DLD1 (cell line): ENCODE results near the gene LRSAM1.

ENCODE experiments used
- in situ Hi-C: cut with HindIII; loops from 2 replicates; pipeline ENCODE4 v1.10.0; 2017; ENCODE audit warnings: low sequenced_read_pairs

Gene LRSAM1

DNA sequence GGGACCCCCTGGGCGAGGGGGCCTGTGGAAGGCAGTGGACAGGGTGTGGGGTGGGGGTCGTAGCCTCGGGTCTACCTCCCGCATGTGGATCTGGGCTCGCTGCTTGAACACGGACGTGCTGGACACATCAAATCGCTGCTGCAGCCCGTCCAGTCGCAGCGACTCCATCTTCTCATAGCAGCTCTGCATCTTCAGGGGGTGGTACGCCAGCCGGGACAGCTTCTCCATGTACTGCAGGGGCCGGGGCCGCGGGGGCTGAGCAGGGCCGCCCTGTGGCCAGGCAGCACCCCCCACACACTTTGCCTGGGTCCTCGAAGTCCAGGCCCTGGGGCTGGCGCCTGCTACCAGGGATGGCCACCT is 57.6 kb downstream of the LRSAM1 start:
- in situ Hi-C loops, result no loop called here

GRCh38 chr9:127509261-127509954 is 58.1 kb downstream of the LRSAM1 start:
- in situ Hi-C loops, result no loop called here

GRCh38 chr9:127509955-127510299 is 58.6 kb downstream of the LRSAM1 start:
- in situ Hi-C loops, result no loop called here

DNA sequence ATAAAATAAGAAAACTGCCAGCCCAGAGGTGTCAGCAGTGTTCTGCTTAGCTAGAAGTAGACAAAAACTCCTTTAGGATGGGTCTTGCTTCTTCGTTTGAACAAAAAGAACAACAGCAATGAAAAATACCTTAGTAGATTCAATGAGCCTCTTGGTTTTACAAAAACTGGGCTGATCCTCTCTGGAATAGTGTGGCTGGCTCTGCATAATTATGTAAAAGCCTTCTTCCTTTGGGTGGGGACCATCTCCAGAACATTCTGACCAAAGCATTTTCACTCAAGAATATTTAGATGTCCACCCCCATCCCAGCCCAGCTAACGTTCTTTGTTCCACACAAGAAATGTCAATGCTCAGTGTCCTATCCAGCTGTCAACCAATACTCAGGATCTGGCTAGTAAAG is 63.2 kb downstream of the LRSAM1 start:
- in situ Hi-C loops, result no loop called here

- in situ Hi-C loops, result no loop called here
Measured at GRCh38 chr9:127516835-127517607, 65.7 kb downstream of the LRSAM1 start.

DNA sequence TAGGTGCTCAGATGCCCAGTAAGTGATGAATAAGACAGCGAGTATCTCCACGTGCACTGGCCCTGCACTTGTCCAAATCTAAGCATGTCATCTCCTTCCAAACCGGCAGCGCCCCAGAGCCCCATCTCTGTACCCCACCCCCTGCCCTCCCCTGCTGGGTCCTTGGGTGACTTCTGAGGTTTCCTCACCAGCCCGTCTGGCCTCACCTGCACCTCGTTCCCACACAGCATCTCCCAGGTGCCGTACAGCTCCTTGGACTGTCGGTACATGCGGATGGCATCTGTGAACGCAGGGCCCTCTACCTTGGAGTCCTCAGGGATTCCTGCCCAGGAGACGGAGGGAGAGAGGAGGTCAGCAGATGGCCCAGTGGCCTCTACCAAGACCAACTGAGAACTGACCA is 66.3 kb downstream of the LRSAM1 start:
- in situ Hi-C loops, result no loop called here

DNA sequence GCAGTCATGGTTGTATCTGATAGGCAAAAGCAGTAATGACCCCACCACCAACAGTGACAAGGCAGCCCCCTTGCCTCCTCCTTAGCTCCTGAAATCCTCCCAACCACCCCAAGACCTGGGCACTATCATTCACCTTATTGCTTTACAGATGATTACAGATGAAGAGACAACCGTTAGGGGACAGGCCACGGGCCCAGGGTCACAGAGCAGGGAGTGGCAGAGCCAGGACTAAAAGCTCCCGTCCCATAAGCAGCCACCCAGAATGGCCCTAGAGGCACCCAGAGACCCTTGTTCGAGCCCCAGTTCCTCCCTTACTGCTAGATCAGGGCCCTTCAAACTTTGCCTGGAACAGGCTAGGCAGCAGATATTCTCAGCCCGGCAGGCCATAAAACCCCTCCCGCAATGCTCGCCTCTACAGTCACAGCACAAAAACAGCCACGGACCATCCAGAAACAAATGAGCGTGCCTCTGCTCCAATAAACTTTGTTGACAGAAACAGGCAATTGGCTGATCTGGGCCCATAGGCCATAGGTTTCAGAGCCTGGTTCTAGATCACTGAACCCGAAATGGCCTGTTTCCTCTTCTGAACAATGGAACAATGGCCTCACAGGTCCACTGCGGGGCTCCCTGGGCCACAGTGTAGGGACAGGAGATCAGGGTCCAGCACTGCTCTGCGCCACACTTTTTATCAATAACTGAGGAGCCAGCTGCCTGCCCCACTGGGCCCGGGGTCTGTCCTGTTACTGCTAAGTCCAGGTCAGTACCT is 67.0 kb downstream of the LRSAM1 start:
- in situ Hi-C loops, result no loop called here

GRCh38 chr9:127519301-127520166 is 68.2 kb downstream of the LRSAM1 start:
- in situ Hi-C loops, result no loop called here

GRCh38 chr9:127520941-127521918 is 69.9 kb downstream of the LRSAM1 start:
- in situ Hi-C loops, result no loop called here

GRCh38 chr9:127521919-127522304 is 70.6 kb downstream of the LRSAM1 start:
- in situ Hi-C loops, result no loop called here

- in situ Hi-C loops, result no loop called here
Measured at GRCh38 chr9:127522727-127523126, 71.4 kb downstream of the LRSAM1 start.

DNA sequence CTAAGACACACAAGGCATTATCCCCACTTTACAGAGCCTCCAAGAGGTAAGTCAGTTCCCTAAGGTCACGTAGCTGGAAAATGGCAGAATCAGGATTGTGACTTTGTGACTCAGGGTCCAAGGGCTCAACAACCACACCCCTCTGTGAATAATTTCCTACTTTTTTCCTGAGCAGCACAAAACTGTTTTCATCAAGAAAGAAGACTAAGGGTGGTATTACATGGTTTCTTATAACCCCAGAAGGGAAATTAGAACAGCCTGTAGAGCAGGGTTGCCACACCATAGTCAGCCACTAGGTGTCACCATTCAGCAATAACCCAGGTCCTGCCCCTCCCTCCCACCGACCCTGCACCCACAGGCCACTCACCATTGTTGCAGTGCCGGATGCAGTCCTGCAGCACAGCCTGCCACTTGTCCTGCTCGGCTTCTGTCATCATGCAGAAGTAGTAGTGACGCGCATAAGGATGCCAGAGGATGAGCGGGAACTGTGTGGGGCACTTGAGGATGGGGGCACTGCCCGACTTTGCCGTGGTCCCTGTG is 72.1 kb downstream of the LRSAM1 start:
- in situ Hi-C loops, result no loop called here

DNA sequence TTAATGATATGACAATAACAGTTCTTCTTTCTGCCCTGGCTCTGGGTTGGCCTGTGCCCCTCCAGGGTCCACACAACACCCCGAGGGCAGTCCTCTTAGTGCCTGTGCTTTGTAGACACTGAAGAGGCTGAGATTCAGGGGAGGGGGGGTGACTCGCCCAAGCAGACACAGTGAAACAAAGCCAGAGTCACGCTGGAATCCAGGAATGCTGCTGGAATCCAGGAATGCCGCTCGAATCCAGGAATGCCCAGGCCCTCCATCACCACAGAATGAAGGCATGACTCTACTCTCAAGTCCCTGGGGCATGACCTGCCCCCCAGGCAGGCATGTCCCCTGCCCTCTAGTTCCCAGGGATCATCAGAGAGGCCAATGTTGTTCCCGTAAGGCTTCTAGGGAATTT is 73.1 kb downstream of the LRSAM1 start:
- in situ Hi-C loops, result no loop called here

- in situ Hi-C loops, result no loop called here
Measured at GRCh38 chr9:127525401-127526188, 74.3 kb downstream of the LRSAM1 start.

- in situ Hi-C loops, result no loop called here
Measured at GRCh38 chr9:127526655-127527559, 75.6 kb downstream of the LRSAM1 start.

GRCh38 chr9:127527560-127528268 is 76.4 kb downstream of the LRSAM1 start:
- in situ Hi-C loops, result no loop called here
